GM21447 (cell line): ENCODE results near the gene ASCC2.
A peak's percentile ranks its signal among the peaks of the same experiment; 100 is the strongest.
"Not testable (repeated sequence)": the region's sequence is repeated elsewhere in the genome, so short reads cannot be mapped to it uniquely, and the experiment has no call there.

ENCODE experiments used
- ATAC-seq: cut with Tn5 transposase; IDR thresholded peaks from one replicate; pipeline ENCODE4 v1.9.1; 2021; ENCODE audit not compliant: unreplicated experiment

ASCC2 gene, protein sequence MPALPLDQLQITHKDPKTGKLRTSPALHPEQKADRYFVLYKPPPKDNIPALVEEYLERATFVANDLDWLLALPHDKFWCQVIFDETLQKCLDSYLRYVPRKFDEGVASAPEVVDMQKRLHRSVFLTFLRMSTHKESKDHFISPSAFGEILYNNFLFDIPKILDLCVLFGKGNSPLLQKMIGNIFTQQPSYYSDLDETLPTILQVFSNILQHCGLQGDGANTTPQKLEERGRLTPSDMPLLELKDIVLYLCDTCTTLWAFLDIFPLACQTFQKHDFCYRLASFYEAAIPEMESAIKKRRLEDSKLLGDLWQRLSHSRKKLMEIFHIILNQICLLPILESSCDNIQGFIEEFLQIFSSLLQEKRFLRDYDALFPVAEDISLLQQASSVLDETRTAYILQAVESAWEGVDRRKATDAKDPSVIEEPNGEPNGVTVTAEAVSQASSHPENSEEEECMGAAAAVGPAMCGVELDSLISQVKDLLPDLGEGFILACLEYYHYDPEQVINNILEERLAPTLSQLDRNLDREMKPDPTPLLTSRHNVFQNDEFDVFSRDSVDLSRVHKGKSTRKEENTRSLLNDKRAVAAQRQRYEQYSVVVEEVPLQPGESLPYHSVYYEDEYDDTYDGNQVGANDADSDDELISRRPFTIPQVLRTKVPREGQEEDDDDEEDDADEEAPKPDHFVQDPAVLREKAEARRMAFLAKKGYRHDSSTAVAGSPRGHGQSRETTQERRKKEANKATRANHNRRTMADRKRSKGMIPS

DNA sequence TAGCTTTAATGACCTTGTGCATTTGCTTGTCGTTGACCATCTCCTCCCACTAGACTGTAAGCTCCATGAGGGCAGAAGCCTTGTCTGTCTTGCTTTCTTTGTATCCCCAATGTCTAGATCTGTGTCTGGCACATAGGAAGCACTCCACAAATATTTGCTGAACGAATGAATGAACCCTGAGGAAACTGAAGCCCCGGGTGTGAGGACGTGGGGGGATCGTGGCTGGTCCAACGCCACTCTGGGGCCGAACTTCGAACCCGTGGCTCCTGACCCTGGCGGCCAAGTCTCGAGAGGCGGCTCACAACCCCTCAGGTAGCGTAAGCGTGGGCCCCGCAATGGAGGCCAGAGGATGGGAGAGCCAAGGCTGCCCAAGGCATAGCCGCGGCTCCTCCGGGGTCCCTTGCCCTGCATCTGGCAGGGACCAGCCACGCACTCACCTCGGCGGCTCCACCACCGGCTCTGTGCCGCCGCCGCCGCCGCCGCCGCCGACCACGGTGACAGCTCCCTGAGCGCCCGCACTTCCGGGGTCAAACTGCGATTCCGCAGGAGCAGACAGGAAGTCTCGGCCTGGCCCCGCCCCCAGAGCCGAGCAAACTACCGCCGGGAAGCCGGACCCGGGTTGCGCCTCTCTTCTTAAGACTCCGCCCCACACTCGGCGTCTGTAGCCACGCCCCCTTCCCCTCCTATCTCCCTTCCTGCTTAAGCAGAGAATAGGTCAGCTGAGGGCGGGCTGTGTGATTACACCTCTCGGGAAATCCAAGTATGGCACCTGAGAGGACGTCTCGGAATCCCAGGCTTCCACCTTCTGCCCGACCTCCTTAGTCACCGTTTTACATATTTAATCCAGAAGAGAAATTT is at the start of gene ASCC2:
Gene ASCC2, minus strand, starts transcription at position 534 of the 858 bp plus-strand sequence. CDS start 5,949 bp downstream, outside the sequence.
- ATAC-seq, result peak; percentile 93

DNA sequence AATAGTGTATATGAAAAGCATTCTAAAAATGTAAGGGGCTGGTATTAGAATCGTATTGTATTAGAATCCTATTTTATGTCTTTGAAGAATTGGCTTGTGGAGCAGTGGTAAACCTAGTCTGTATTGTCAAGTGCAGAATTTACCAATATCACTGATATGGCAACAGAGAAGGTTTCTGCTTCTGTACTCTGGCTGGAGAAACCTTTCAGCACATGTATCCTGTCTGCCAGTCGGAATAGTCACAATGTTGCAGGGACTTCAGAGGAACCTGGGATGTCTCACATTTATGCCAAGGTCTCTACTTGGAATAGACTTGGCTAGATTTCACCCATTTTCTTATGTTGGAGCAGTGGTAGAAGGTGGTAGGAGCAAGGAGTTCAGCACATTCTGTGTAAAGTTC is 49.3 kb upstream of the ASCC2 start:
- no peak for ATAC-seq

DNA sequence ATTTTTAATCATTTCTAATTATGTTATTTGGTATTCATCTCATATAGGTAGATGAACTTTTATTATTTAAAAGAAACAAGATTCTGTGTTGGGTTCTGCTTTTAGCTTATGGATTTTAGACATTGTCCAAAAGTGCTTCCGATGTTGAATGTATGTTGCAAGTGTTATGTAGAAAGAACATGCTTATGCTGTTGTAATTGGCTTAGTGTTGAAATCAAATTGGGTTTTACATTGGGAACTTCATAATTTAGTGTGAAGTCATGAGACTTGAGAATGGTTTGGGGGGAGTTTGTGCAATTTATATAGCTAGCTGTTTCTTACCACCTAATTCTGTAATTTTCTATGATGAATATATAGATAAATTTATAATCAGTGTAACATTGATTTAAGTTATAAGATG is 48.5 kb upstream of the ASCC2 start:
- ATAC-seq, result no peak

DNA sequence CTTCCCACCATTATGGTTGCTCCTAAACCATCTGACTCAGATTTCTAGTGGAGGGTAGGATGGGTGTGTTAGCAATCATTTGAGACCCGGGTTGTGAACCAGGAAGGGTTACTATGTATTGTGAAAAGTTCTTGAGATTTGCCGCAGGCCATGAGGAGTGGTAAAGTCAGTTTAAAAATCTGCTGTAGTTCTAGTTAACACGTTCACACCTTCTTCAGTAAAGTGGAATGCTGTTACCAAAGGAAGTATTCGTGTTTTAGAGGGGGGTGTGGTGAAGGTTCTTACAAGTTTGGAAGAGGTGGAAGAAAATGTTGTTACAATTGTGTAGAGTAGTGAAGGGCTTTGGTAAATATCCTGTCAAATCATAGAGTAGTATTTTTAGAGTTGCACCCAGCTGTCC is 47.5 kb upstream of the ASCC2 start:
- ATAC-seq, result no peak

DNA sequence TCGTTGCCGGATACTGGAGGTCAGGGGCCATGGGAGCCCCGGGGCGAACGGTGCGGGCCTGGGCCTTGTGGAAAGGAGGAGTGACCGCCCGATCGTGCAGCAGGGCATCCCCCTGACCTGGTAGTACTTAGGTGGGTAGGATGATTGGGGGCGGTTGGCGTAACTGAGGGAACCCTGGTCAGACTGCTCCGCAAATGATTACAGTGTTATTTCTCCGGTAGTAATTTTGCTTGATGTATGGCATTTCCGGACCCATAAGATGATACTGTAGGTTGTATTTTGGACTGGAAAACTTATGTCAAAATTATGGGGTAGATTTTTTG is 45.7 kb upstream of the ASCC2 start:
- no peak for ATAC-seq

DNA sequence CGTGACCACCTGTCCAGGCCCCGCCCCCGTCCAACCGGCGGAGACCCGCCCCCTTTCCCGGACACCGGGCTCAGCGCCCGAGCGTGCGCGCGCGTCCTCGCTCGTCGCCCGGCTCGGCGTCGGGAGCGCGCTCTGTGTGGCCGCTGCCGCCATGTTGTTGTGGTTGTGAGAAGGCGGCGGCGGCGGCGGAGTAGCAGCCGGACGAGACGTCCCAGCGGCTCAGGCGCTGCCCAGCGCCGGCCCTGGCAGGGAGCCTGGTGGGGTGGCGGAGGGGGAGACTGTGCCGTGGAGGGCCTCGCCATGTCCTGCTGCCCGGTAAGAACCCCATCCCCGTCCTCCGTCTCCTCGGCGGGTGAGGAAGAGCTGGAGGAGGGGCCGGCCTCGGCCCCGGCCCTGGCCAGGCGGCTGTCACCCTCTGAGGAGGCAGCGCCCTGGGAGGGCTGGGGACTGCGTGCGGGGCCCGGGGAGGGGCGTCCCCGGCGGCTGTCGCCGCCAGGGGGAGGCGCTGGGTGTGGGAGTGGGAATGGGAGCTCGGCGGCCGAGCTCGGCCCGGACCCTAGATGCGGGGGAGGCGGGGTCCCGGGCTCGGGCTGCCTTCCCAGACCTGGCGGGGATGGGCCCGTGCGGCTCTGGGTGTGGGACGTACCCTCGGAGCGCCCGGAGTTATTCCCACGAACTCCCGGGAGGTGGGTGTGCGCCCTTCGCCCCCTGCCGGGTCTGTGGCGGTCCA is 45.1 kb upstream of the ASCC2 start, which contains the start of gene MTMR3:
Gene MTMR3, plus strand, starts transcription at position 130 of the 730 bp plus-strand sequence. CDS start 87,886 bp downstream, outside the sequence.
- no peak for ATAC-seq

DNA sequence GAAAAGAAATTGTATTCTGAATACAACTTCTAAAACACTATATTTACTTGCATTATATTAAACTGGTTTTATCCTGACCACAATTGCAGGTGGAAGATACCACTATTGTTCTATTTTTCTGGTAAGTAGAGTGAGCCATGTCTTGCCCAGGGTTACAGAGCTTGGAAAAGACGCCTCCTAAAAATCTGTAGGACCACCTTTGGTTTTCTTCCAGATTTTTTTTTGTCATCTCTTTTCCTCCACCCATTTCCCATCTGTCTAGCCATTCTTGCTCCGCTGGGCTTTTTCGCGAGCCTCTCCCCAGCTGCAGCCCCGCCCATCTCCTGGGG is 44.6 kb upstream of the ASCC2 start:
- no peak for ATAC-seq

DNA sequence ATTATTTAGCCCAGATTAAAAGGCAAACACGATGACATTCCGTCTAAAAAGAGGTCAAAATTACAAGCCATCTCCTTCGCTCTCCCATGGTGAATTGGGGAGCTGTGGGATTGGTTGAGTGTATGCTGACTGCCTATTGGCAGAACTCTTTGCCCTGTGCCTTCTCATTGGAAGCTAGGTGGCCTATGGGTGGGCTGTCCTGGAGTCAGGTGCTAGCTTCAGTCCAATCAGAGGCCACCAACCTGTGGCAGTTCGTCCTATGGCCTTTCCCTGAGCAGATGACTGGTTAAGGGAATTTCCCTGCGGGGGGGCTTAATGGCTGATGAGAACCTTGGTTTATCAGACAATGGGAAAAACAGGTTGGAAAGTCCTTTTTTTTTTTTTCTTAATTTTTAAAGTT is 41.7 kb upstream of the ASCC2 start:
- no peak for ATAC-seq

DNA sequence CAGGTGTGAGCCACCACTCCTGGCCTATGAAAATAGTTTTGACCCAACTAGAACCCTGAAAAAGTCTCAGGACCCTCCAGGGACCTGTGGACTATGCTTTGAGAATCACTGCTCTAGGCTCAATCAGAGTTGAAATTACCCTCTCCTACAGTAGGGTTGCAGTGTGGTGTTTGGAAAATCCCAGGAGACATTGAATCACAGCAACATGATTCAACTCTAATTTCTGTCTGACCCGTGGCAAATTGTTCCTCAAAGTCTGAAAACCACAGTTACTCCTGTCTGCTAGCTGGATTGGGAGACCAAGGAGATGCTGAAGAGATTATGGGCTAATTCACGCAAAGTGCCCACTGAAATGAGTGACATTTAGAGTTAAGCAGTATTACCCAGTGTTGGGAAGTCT is 39.5 kb upstream of the ASCC2 start:
- no peak for ATAC-seq

DNA sequence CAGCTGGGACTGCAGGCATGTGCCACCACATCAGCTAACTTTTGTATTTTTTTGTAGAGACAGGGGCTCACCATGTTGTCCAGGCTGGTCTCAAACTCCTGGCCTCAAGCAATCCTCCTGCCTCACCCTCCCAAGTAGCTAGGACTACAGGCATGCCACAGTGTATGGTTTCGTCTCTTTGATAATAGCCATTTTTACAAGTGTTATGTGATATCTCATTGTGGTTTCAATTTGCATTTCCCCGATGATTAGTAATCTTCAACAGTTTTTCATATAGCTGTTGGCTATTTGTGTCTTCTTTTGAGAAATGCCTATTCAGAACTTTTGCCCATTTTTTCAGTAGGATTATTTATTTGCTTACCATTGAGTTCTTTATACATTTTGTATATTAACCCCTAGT is 35.9 kb upstream of the ASCC2 start:
- ATAC-seq, result no peak

DNA sequence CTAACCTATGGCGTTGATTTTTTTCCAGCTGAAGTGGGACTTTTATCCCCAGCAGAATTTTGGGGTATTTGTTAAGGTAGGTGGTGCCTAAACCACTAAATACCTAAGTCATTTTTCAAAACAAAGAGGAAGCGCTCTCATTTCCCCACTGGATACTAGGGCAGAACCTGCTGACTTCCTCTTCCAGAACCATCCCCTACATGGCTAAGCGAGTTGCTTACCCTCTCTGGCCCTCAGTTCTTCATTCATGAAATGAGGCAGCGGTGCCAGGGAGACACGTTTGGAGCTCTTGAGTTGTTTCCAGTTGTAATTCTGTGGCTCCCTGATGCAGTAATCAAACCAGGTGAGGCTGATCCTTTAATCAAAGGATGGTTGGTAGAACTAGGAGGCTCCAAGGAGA is 34.9 kb upstream of the ASCC2 start:
- no peak for ATAC-seq

DNA sequence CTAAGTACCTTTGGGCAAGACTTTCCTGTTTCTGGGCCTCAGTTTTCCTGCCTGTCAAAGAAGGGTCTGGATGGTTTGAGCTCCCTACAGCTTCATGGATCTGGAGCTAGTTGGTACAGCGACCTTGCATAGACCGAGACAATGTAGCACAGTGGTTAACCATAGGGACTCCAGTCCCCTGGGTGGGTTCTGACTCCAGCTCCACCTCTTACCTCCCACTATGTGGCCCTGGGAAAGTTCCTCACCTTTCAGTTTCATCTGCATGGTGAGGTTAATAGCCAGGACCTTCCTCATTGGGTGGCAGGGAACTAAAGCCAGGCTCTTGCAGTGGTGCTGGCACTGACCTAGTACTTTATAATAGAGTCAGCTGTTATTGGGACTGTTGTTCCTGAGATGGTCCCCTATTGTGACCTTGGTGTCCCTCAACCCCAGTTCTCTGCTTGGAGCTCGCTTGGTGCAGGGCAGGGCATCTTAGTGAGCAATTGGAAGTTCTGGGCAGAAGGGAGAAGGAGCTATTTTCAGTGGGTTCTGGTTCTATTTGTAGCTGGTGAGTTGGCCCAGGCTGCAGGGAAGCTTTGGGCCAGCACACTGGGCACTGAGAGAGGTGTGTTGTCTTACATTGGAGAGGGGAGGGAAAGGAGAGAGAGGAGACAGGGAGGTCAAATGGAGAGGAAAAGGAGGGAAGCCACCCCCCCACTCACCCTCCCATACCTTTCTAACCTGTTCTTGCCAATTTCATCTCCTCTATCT is 34.2 kb upstream of the ASCC2 start:
- no peak for ATAC-seq

DNA sequence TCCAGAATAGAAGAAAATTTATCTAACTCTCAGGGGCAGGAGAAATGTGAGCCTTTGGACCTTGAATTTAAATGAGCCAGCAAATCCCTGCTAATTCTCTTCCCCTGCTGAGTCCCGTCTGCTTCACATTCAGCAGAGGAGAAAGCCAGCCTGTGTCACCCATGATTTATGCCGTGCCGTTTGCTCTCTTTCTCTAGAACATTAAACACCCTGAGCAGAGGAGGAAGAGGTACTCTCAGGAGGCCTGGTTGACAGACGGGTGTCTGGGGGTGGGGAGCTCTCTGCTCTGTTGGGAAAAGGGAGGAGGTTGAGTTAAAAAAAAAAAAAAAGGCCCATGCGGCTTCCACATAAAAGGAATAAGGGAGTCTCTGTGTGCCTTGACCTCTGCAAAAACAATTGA is 33.6 kb upstream of the ASCC2 start:
- no peak for ATAC-seq

DNA sequence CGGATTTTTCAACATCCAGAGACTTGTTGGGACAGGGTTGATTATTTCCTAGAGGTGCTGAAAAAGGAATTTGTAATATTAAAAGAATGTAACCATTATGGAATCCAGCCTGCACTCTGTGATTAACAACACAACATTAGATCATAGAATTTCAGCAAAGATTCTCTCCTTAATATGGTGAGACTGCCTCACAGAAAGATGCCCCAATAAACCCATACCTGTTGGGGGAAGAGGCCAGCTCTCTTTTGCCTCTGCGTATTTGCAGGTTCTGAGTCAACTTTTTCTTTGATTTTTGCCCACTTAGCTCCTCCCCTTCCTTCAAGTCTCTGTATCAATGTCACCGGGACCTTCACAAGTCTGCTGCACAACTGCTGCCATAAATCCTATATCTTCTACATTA is 32.5 kb upstream of the ASCC2 start:
- ATAC-seq, result no peak

DNA sequence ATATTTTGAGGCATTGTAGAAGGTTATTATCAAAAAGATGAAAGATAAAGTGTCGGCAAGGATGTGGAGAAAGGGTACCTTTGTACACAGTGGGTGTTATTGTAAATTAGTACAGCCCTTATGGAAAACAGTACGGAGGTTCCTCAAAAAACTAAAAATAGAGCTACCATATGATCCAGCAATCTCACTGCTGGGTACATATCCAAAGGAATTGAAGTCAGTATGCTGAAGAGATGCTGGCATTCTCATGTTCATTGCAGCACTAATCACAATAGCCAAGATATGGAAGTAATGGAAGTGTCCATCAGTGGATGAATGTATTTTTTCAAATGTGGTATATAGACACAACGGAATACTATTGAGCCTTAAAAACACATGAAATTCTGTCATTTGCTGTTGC is 29.8 kb upstream of the ASCC2 start:
- no peak for ATAC-seq

DNA sequence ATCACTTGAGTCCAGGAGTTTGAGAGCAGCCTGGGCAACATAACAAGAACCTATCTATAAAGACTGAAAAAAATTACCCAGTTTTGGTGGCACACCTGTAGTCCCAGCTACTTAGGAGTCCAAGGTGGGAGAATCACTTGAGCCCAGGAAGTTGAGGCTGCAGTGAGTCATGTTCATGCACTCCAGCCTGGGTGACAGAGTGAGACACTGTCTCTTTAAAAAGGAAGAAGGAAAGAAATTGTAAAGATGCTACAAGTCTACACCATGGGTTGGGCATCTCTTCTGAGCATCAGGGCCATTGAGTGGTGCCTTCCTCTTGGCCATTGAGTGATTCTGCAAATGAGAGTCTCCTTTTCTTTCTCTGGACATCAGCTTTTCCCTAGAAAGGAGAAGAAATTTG is 29.2 kb upstream of the ASCC2 start:
- ATAC-seq, result no peak

DNA sequence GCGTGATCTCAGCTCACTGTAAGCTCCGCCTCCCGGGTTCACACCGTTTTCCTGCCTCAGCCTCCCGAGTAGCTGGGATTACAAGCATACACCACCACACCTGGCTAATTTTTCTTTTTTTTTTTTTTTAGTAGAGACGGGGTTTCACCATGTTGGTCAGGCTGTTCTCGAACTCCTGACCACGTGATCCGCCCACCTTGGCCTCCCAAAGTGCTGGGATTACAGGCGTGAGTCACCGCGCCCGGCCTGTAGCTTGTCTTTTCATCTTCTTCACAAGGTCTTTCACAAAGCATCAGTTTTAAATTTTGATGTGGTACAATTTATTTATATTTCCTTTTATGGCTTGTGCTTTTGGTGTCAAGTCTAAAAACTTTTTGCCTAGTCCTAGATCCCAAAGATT is 27.5 kb upstream of the ASCC2 start:
- not testable (repeated sequence) for ATAC-seq

DNA sequence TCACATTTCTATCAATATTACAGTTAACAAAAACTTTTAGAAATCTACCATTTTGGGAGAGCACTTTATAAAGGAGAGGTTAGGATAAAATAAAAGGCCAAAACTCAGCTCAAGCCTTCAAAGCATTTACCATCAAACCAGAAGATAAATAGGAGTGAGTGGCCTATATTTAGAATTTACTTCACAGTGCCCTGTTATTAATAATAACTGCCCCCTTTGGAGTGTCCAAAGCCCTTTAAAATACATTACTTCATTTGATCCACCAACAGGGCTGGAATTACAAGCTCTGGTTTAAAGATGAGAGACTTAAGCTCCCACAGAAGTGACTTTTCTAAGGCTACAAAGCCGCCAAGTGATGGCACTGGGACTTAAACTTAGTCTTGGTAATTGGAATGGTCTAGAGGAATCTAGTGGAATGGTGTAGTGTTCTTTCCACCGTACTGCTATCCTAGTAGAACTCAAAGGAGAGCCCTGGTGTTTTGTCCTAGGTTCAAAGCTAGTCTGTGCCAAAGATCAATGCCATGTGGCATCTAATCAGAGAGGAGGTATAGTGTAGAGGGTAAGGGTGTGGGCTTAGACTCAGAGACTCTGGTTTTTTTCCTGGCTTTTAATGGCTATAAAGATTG is 23.7 kb upstream of the ASCC2 start:
- no peak for ATAC-seq

DNA sequence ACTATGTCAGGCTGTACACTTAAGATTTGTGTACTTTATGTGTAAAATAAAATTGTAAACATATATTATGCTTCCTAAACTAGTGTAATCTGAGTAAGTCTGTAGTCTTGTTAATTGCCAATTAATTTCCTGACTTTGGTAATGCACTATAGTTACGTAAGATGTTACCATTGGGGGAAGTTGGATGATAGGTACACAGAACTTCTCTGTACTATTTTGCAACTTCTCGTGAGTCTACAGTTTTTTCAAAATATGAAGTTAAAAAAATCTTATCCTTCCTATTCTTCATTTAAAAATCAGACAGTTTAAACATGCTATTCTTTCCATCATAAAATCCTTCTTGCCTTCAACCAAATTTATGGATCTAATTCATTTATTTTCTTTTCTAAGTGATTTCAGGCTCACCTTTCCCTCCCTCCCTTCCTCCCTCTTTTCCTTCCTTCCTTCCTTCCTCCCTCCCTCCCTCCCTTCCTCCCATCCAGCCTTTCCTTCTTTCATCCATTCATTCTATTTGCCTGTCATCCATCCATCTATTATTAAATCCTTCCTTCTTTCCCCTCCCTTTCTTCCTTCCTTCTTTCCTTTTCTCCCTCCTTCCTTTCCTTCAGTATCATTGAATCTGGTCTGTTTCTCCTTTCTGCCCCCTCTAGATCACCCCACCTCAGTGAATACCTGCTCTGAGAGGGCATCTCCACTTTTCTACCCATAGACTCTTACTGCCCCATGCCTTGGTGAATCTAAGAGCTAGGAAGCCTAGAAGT is 22.1 kb upstream of the ASCC2 start:
- ATAC-seq, result no peak
